Endothelial cell of umbilical vein (primary cell): Measurements from ENCODE around the gene UBTD1. TPM values are rescaled to one million over a fixed set of nuclear protein-coding genes. Genes with fewer than 3 reads are reported as not detected.

ENCODE experiments used
- BruUV-seq: library from RNA; stranded (reverse); fragments of 400-500 nt; replicated peaks from 2 replicates; lab custom pipeline; 2021; lab: Mats Ljungman, UMichigan
- CTCF ChIA-PET: fragments of 300-600, 350-600 bp; sonication (Branson Sonifier 250); formaldehyde crosslinking; loops from one replicate; lab custom pipeline; 2021; ENCODE audit warnings: antibody characterized with exemption, inconsistent platforms; lab: Charles Lee
- POLR2A ChIA-PET: fragments of 300-600, 350-600 bp; sonication (Branson Sonifier 250); formaldehyde crosslinking; loops from one replicate; lab custom pipeline; 2021; ENCODE audit warnings: antibody characterized with exemption, inconsistent platforms; lab: Charles Lee
- DNase-seq: peaks from one replicate; pipeline ENCODE4 v3.0.0-alpha.2; 2011; ENCODE audit warnings: low read depth, low spot score
- FAIRE-seq: peaks from 2 replicates; lab custom pipeline; 2011; peaks lifted over from hg19 to GRCh38; lab: Jason Lieb, UNC
- H2AFZ ChIP-seq: 2 replicates; pipeline ENCODE4 v1.6.0; 2012; ENCODE audit warnings: low read depth, low read length, control low read depth, inconsistent platforms
- H3K27ac ChIP-seq: 2 replicates; pipeline ENCODE4 v1.5.1; 2011; ENCODE audit warnings: low read depth, mild to moderate bottlenecking, control low read depth, low read length, moderate library complexity; ENCODE audit not compliant: insufficient read depth
- H3K27me3 ChIP-seq, 2 experiments: 2 replicates each; pipeline versions ENCODE4 v1.6.0 to v1.6.1; 2011; ENCODE audit warnings: low read length in 2 of 2, mixed read lengths in 1 of 2; ENCODE audit not compliant: control insufficient read depth in 2 of 2, insufficient read depth in 2 of 2
- H3K36me3 ChIP-seq, 2 experiments: 2 replicates in 1 of 2; 3 replicates in 1 of 2; pipeline ENCODE4 v1.5.1; 2011; ENCODE audit warnings: low read length in 2 of 2, mild to moderate bottlenecking in 1 of 2, moderate library complexity in 1 of 2; ENCODE audit not compliant: control insufficient read depth in 2 of 2, insufficient read depth in 2 of 2; ENCODE audit errors: extremely low read depth in 1 of 2
- H3K4me1 ChIP-seq: 3 replicates; pipeline ENCODE4 v1.5.1; 2011; ENCODE audit warnings: mild to moderate bottlenecking, low read length; ENCODE audit not compliant: control insufficient read depth, insufficient read depth; ENCODE audit errors: extremely low read depth
- H3K4me2 ChIP-seq: 2 replicates; pipeline ENCODE4 v1.6.1; 2011; ENCODE audit warnings: low read length, control low read depth, mixed read lengths; ENCODE audit not compliant: insufficient read depth
- H3K4me3 ChIP-seq, 3 experiments: fragments of 200-600 bp in 1 of 3; sonication (generic), shearing (Covaris generic) in 1 of 3; replicated peaks in 1 of 3; 2 replicates each; pipeline ENCODE4 v1.5.1; 2011 to 2016; ENCODE audit warnings: control low read depth in 3 of 3, low read length in 3 of 3, mild to moderate bottlenecking in 2 of 3, inconsistent platforms in 1 of 3, low read depth in 1 of 3, moderate library complexity in 1 of 3; ENCODE audit not compliant: insufficient read depth in 1 of 3
- H3K79me2 ChIP-seq: 2 replicates; pipeline ENCODE4 v1.6.0; 2012; ENCODE audit warnings: low read length, inconsistent platforms; ENCODE audit not compliant: control insufficient read depth, insufficient read depth
- H3K9ac ChIP-seq: replicated peaks from 2 replicates; pipeline ENCODE3; 2011; ENCODE audit warnings: low read length, control low read depth; ENCODE audit not compliant: insufficient read depth; ENCODE audit errors: extremely low read depth
- H3K9me1 ChIP-seq: replicated peaks from 3 replicates; pipeline ENCODE4 v1.6.0; 2011; ENCODE audit warnings: mild to moderate bottlenecking, low read length; ENCODE audit not compliant: control insufficient read depth, insufficient read depth; ENCODE audit errors: extremely low read depth
- H3K9me3 ChIP-seq: replicated peaks from 2 replicates; pipeline ENCODE4 v1.5.1; 2012; ENCODE audit warnings: low read length, inconsistent platforms; ENCODE audit not compliant: control insufficient read depth, insufficient read depth
- H4K20me1 ChIP-seq: replicated peaks from 2 replicates; pipeline ENCODE3; 2011; ENCODE audit warnings: mild to moderate bottlenecking, low read length; ENCODE audit not compliant: control insufficient read depth, insufficient read depth; ENCODE audit errors: extremely low read depth
- CTCF ChIP-seq, 2 donors: IDR thresholded peaks; 1 replicate in 1 of 2; 2 replicates in 1 of 2; pipeline ENCODE4 v1.5.1; 2011; ENCODE audit warnings: low read length in 2 of 2, mild to moderate bottlenecking in 2 of 2, moderate library complexity in 2 of 2, control low read depth in 1 of 2, inconsistent platforms in 1 of 2, low read depth in 1 of 2; ENCODE audit not compliant: insufficient read depth in 1 of 2; ENCODE audit errors: extremely low read depth in 1 of 2
- EZH2 ChIP-seq: IDR thresholded peaks from 2 replicates; pipeline ENCODE4 v1.6.1; 2012; ENCODE audit warnings: borderline replicate concordance, low read depth, mild to moderate bottlenecking, moderate library complexity, low read length, inconsistent platforms; ENCODE audit not compliant: severe bottlenecking
- FOS ChIP-seq: IDR thresholded peaks from 2 replicates; pipeline ENCODE4 v1.6.1; 2011; ENCODE audit warnings: mild to moderate bottlenecking, low read length, moderate library complexity, borderline replicate concordance; ENCODE audit not compliant: insufficient read depth
- GATA2 ChIP-seq: IDR thresholded peaks from 2 replicates; pipeline ENCODE4 v1.7.0; 2011; ENCODE audit warnings: low read depth, mild to moderate bottlenecking, moderate library complexity, mixed read lengths, low read length; ENCODE audit not compliant: insufficient read length, insufficient read depth
- JUN ChIP-seq: IDR thresholded peaks from 2 replicates; pipeline ENCODE4 v1.6.1; 2011; ENCODE audit warnings: borderline replicate concordance, low read depth; ENCODE audit not compliant: insufficient read length, insufficient read depth
- MAX ChIP-seq: IDR thresholded peaks from 2 replicates; pipeline ENCODE4 v1.6.1; 2011; ENCODE audit not compliant: insufficient read depth, insufficient read length
- MYC ChIP-seq: IDR thresholded peaks from one replicate; pipeline ENCODE4 v1.6.1; 2011; ENCODE audit warnings: mild to moderate bottlenecking, low read depth, low read length
- POLR2A ChIP-seq: IDR thresholded peaks from 2 replicates; pipeline ENCODE4 v1.6.1; 2012; ENCODE audit warnings: low read depth, mild to moderate bottlenecking, control low read depth, low read length
- POLR2AphosphoS5 ChIP-seq: IDR thresholded peaks from 2 replicates; pipeline ENCODE4 v1.6.1; 2012; ENCODE audit warnings: low read depth, mild to moderate bottlenecking, control low read depth, low read length, moderate library complexity; ENCODE audit not compliant: insufficient read depth
- dilution Hi-C: fragments of 300-500 bp; cut with MboI; formaldehyde crosslinking; loops from one replicate; pipeline ENCODE4 v1.15.0; 2019; ENCODE audit warnings: low sequenced_read_pairs; ENCODE audit not compliant: extremely low pct_ligation_motif_present
- intact Hi-C: fragments of 100-400 bp; cut with micrococcal nuclease; formaldehyde crosslinking; loops from one replicate; pipeline ENCODE4 v1.10.0; 2022
- polyA plus RNA-seq, 4 experiments: library from polyadenylated mRNA; depleted of rRNA in 3 of 4; stranded (reverse) in 3 of 4; unstranded in 1 of 4; fragments of >200 nt; gene quantifications; 2 replicates each; pipeline versions ENCODE4 v1.2.1 to v1.2.3, GENCODE V29; 2011 to 2012; ENCODE audit warnings: missing spikeins in 1 of 4
- total RNA-seq: library from RNA; stranded (reverse); gene quantifications from 2 replicates; pipeline ENCODE4 v1.2.3, GENCODE V29; 2021

UBTD1 gene
- total and polyA plus RNA-seq, 2 donors (not counting 3 experiments of a cell fraction or from before 2014, with no cell fraction given): 42.6 to 63.7 TPM

GRCh38 chr10:97514344-97514743 lies 15.6 kb downstream of the UBTD1 start:
- dilution Hi-C loops: no loop called here
- CTCF ChIA-PET: interaction anchor here (1.8 to 2.3 kb wide), 2 partner anchors 9 to 20 kb away, joined by 6 to 12 read pairs; no protein-coding TSS in a partner anchor
- Histone ChIP-seq H2AFZ (no peak overlapping the region), H3K4me2 (no peak overlapping the region), H3K36me3 (no peaks in the 10 kb centered on the region), H3K9me3 (no peaks in the 10 kb centered on the region), H4K20me1 (peaks cover 2% of the 10 kb centered on the region), H3K4me3 (no peak overlapping the region), H3K9ac (no peak overlapping the region), H3K27ac (no peak overlapping the region), H3K9me1 (no peaks in the 10 kb centered on the region), H3K27me3 (no peaks in the 10 kb centered on the region), H3K4me1 (peaks cover 25% of the 10 kb centered on the region), H3K79me2 (peaks cover 14% of the 10 kb centered on the region)
- DNase-seq: no peak
- TF ChIP-seq POLR2A: no peak
- no peak for TF ChIP-seq POLR2AphosphoS5
- no peak for TF ChIP-seq CTCF (IDR thresholded peaks at IDR 0.05; ENCODE audit: extremely low read depth in 1 of 2, insufficient read depth in 1 of 2, low read depth in 1 of 2, low read length in 2 of 2)
- no peak for TF ChIP-seq MAX
- TF ChIP-seq MYC: no peak
- no peak for TF ChIP-seq GATA2
- no peak for TF ChIP-seq FOS
- TF ChIP-seq EZH2: no peak
- no peak for TF ChIP-seq JUN
- no peak for FAIRE-seq
- no TSS peak for BruUV-seq
- POLR2A ChIA-PET: no interaction called here
- intact Hi-C loops: no loop called here
